SK-N-SH treated with all-trans-retinoic acid at 6 μM for 48 hours (cell line): ENCODE results near the gene ELFN1.

ENCODE experiments used
- ATAC-seq: fragments of 200-7000 bp; cut with Tn5 transposase; 3 replicates; pipeline ENCODE4 v1.9.1; 2020; ENCODE audit warnings: mild to moderate bottlenecking, moderate library complexity
- ARNTL ChIP-seq: fragments of 450-650 bp; formaldehyde crosslinking; IDR thresholded peaks from 2 replicates; pipeline ENCODE4 v1.5.0; 2020; ENCODE audit warnings: low read depth, mild to moderate bottlenecking, moderate library complexity, borderline replicate concordance
- BACH2 ChIP-seq: fragments of 250-450 bp; sonication (Bioruptor Pico); IDR thresholded peaks from 2 replicates; pipeline ENCODE4 v1.9.0; 2021; ENCODE audit warnings: mild to moderate bottlenecking, borderline replicate concordance
- CREB5 ChIP-seq: fragments of 250-450 bp; sonication (Bioruptor Pico); IDR thresholded peaks from 2 replicates; pipeline ENCODE4 v1.5.1; 2020; ENCODE audit warnings: low read depth, mild to moderate bottlenecking, moderate library complexity
- CSRNP3 ChIP-seq: fragments of 250-450 bp; sonication (Bioruptor Pico); IDR thresholded peaks from 2 replicates; pipeline ENCODE4 v1.5.1; 2021; ENCODE audit warnings: mild to moderate bottlenecking, moderate library complexity
- ESRRG ChIP-seq: fragments of 250-450 bp; sonication (Bioruptor Pico); IDR thresholded peaks from 2 replicates; pipeline ENCODE4 v1.6.1; 2021; ENCODE audit warnings: mild to moderate bottlenecking
- GLIS3 ChIP-seq: fragments of 250-450 bp; sonication (Bioruptor Pico); IDR thresholded peaks from 2 replicates; pipeline ENCODE4 v1.5.0; 2020; ENCODE audit warnings: mild to moderate bottlenecking, moderate library complexity
- ISL1 ChIP-seq: fragments of 250-450 bp; sonication (Bioruptor Pico); IDR thresholded peaks from 2 replicates; pipeline ENCODE4 v2.1.2; 2022; ENCODE audit warnings: mild to moderate bottlenecking, moderate library complexity
- OSR1 ChIP-seq: fragments of 250-450 bp; sonication (Bioruptor Pico); IDR thresholded peaks from 2 replicates; pipeline ENCODE4 v1.8.0; 2022; ENCODE audit warnings: moderate library complexity, mild to moderate bottlenecking, inconsistent platforms
- PATZ1 ChIP-seq: fragments of 250-450 bp; sonication (Bioruptor Pico); IDR thresholded peaks from 2 replicates; pipeline ENCODE4 v1.8.0; 2020; ENCODE audit warnings: mild to moderate bottlenecking, moderate library complexity, borderline replicate concordance
- POU6F1 ChIP-seq: fragments of 250-450 bp; sonication (Bioruptor Pico); IDR thresholded peaks from 2 replicates; pipeline ENCODE4 v1.8.0; 2021; ENCODE audit warnings: low read depth, mild to moderate bottlenecking, moderate library complexity, borderline replicate concordance
- RARB ChIP-seq: fragments of 250-450 bp; sonication (Bioruptor Pico); IDR thresholded peaks from 2 replicates; pipeline ENCODE4 v1.8.0; 2021; ENCODE audit warnings: mild to moderate bottlenecking, moderate library complexity
- SNAI2 ChIP-seq: fragments of 250-450 bp; sonication (Bioruptor Pico); IDR thresholded peaks from 2 replicates; pipeline ENCODE4 v1.5.0; 2020; ENCODE audit warnings: mild to moderate bottlenecking, moderate library complexity
- TCF4 ChIP-seq: fragments of 250-450 bp; sonication (Bioruptor Pico); IDR thresholded peaks from 2 replicates; pipeline ENCODE4 v1.8.0; 2021; ENCODE audit warnings: mild to moderate bottlenecking, moderate library complexity, borderline replicate concordance
- TOX ChIP-seq: fragments of 250-450 bp; sonication (Bioruptor Pico); IDR thresholded peaks from 2 replicates; pipeline ENCODE4 v1.8.0; 2021; ENCODE audit warnings: mild to moderate bottlenecking, moderate library complexity, borderline replicate concordance
- TSHZ2 ChIP-seq: fragments of 250-450 bp; sonication (Bioruptor Pico); IDR thresholded peaks from 2 replicates; pipeline ENCODE4 v1.5.0; 2020; ENCODE audit warnings: mild to moderate bottlenecking, moderate library complexity
- ZC3H10 ChIP-seq: fragments of 250-450 bp; sonication (Bioruptor Pico); IDR thresholded peaks from 2 replicates; pipeline ENCODE4 v1.5.1; 2021; ENCODE audit warnings: mild to moderate bottlenecking, moderate library complexity
- ZFP3 ChIP-seq: fragments of 250-450 bp; sonication (Bioruptor Pico); IDR thresholded peaks from 2 replicates; pipeline ENCODE4 v1.5.0; 2020; ENCODE audit warnings: mild to moderate bottlenecking, moderate library complexity
- ZFP30 ChIP-seq: fragments of 450-650 bp; formaldehyde crosslinking; IDR thresholded peaks from 2 replicates; pipeline ENCODE4 v1.5.0; 2022; ENCODE audit warnings: mild to moderate bottlenecking, moderate library complexity
- ZNF565 ChIP-seq: fragments of 450-650 bp; formaldehyde crosslinking; conservative IDR thresholded peaks from 2 replicates; pipeline ENCODE4 v1.5.0; 2020; ENCODE audit warnings: low read depth, mild to moderate bottlenecking, moderate library complexity
- ZNF8 ChIP-seq: fragments of 450-650 bp; formaldehyde crosslinking; IDR thresholded peaks from 2 replicates; pipeline ENCODE4 v1.5.0; 2020; ENCODE audit warnings: mild to moderate bottlenecking, moderate library complexity

ELFN1 gene

GRCh38 chr7:1673581-1674118 is 3.6 kb downstream of the ELFN1 start:
- TF ChIP-seq SNAI2 (CRISPR knock-in tag) (no peak), RARB (no peak), OSR1 (no peak), CSRNP3 (CRISPR knock-in tag) (no peak), POU6F1 (CRISPR knock-in tag) (no peak), ISL1 (CRISPR knock-in tag) (no peak), ZFP3 (no peak), ZC3H10 (CRISPR knock-in tag) (no peak), GLIS3 (CRISPR knock-in tag) (no peak), ESRRG (CRISPR knock-in tag) (no peak), ARNTL (CRISPR knock-in tag) (no peak), TSHZ2 (CRISPR knock-in tag) (no peak), CREB5 (no peak), ZNF8 (CRISPR knock-in tag) (no peak), TOX (no peak), ZNF565 (CRISPR knock-in tag) (no peak), BACH2 (no peak), ZFP30 (CRISPR knock-in tag) (no peak), TCF4 (CRISPR knock-in tag) (no peak)

GRCh38 chr7:1674161-1675035 is 4.3 kb downstream of the ELFN1 start:
- no peak for ATAC-seq
- TF ChIP-seq CREB5 (no peak), PATZ1 (CRISPR knock-in tag) (no peak), ARNTL (CRISPR knock-in tag) (no peak), RARB (no peak), TOX (no peak), ZFP30 (CRISPR knock-in tag) (no peak), SNAI2 (CRISPR knock-in tag) (no peak), ESRRG (CRISPR knock-in tag) (no peak), ISL1 (CRISPR knock-in tag) (no peak), TSHZ2 (CRISPR knock-in tag) (no peak), TCF4 (CRISPR knock-in tag) (no peak), OSR1 (no peak), ZC3H10 (CRISPR knock-in tag) (no peak), ZNF8 (CRISPR knock-in tag) (no peak), CSRNP3 (CRISPR knock-in tag) (no peak), BACH2 (no peak)
- TF ChIP-seq, all 23 proteins: peak for 0

More at GRCh38 chr7:1673581-1674118, 3.6 kb downstream of the ELFN1 start:
- no peak for ATAC-seq
